Sigmoid colon (tissue), 4 donors: ENCODE data around the gene SLC16A3.

Source experiments
- EP300 ChIP-seq, 4 donors: sonication (generic); formaldehyde crosslinking; IDR thresholded peaks; one replicate each; pipeline ENCODE4 v1.6.1; 2017; ENCODE audit warnings: antibody characterized with exemption in 4 of 4
- TF ChIP-seq, protein P1 (sequence below), 4 experiments: fragments of 450-650 bp in 3 of 4; fragments of 200-600 bp in 1 of 4; IDR thresholded peaks; one replicate each; pipeline ENCODE4 v1.5.1; 2016 to 2019; ENCODE audit warnings: antibody characterized with exemption in 4 of 4, mild to moderate bottlenecking in 3 of 4, moderate library complexity in 2 of 4

DNA sequence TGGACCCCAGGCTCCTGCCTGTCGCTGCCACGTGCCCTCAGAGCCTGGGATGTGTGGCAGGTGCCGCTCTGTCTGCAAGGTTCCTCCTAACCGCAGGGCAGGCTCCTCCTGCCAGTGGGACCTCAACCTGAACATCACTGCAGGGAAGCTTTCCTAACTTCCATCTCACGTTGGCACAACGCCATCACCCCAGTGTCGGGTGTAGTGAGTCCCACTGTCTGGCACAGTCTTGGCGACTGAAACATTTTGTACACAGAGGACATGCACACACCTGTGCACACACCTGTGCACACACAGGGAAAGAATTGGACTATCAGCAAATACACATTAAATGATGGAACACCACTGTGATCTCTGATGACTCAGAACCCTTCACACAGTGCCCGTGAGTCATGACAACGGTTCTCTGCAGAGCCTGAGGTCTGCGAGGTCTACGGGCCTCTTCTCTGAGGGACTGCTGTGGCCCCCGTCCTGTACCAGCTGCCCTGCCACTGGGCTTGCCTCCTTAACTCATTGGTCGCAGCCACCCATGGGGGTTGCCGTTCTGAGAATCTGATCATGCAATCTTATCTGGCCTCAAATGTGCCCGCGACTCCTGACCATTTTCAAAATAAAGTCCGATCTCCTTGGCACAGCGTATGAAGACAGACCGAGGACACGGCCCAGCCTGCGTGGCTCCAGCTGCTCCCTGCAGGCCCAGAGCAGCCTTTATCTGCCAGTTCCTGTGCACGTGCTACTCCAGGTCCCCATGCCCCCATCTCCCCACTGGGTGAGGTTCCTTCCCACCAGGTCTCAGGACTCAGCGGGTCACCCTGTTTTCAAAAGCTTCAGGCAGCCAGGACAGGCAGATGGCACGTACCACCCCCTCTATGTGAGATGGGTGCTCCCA is 23.8 kb upstream of the SLC16A3 start:
- TF ChIP-seq, protein P1, sequence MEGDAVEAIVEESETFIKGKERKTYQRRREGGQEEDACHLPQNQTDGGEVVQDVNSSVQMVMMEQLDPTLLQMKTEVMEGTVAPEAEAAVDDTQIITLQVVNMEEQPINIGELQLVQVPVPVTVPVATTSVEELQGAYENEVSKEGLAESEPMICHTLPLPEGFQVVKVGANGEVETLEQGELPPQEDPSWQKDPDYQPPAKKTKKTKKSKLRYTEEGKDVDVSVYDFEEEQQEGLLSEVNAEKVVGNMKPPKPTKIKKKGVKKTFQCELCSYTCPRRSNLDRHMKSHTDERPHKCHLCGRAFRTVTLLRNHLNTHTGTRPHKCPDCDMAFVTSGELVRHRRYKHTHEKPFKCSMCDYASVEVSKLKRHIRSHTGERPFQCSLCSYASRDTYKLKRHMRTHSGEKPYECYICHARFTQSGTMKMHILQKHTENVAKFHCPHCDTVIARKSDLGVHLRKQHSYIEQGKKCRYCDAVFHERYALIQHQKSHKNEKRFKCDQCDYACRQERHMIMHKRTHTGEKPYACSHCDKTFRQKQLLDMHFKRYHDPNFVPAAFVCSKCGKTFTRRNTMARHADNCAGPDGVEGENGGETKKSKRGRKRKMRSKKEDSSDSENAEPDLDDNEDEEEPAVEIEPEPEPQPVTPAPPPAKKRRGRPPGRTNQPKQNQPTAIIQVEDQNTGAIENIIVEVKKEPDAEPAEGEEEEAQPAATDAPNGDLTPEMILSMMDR (IDR thresholded peaks at IDR 0.05) = no peak
- TF ChIP-seq EP300 (IDR thresholded peaks at IDR 0.05) = no peak
